K562 (cell line): ENCODE results near the gene ZNF544. TPM values are rescaled to one million over a fixed set of nuclear protein-coding genes. Genes with fewer than 3 reads are reported as not detected.
A peak's percentile ranks its signal among the peaks of the same experiment; 100 is the strongest.

ENCODE experiments used
- ARID4B ChIP-seq: sonication (generic); formaldehyde crosslinking; IDR thresholded peaks from 2 replicates; pipeline ENCODE4 v1.8.0; 2022; ENCODE audit warnings: mild to moderate bottlenecking, missing genetic modification reagents
- CBX1 ChIP-seq: sonication (generic); IDR thresholded peaks from 2 replicates; pipeline ENCODE4 v1.6.1; 2016; ENCODE audit warnings: antibody characterized with exemption, low read depth, mild to moderate bottlenecking
- CHD2 ChIP-seq: IDR thresholded peaks from 2 replicates; pipeline ENCODE4 v1.6.1; 2011; ENCODE audit warnings: low read depth, low read length
- FOS ChIP-seq: IDR thresholded peaks from 3 replicates; pipeline ENCODE4 v1.6.1; 2011; ENCODE audit not compliant: insufficient read length; ENCODE audit errors: extremely low read depth
- KDM1A ChIP-seq, 2 experiments: fragments of 450-650 bp; IDR thresholded peaks; 2 replicates each; pipeline ENCODE4 v1.6.1; 2016; ENCODE audit warnings: mild to moderate bottlenecking in 2 of 2
- MGA ChIP-seq: fragments of 450-650 bp; IDR thresholded peaks from 2 replicates; pipeline ENCODE4 v1.6.1; 2016; ENCODE audit warnings: mild to moderate bottlenecking, moderate library complexity
- MNT ChIP-seq, 2 experiments: fragments of 450-650 bp; conservative IDR thresholded peaks; 2 replicates each; pipeline ENCODE4 v1.6.1; 2017; ENCODE audit warnings: mild to moderate bottlenecking in 2 of 2, moderate library complexity in 2 of 2
- PRMT5 ChIP-seq: sonication (generic); formaldehyde crosslinking; IDR thresholded peaks from 2 replicates; pipeline ENCODE4 v1.5.0; 2020; ENCODE audit warnings: missing genetic modification reagents
- ZFP1 ChIP-seq: fragments of 450-650 bp; formaldehyde crosslinking; IDR thresholded peaks from 2 replicates; pipeline ENCODE4 v1.4.0; 2020; ENCODE audit warnings: mild to moderate bottlenecking, mixed read lengths
- polyA plus RNA-seq, 8 experiments: library from polyadenylated mRNA; depleted of rRNA in 4 of 8; stranded (reverse) in 5 of 8; unstranded in 3 of 8; fragments of >200 nt; fragmentation: Nextera tagmentation in 2 of 8; fragmentation: Illumina TruSeq in 1 of 8; extraction: Ambion mirVana in 2 of 8; extraction: Trizol in 1 of 8; gene quantifications; 2 replicates each; pipeline versions ENCODE4 v1.2.1 to v1.2.3, GENCODE V29; 2011 to 2014; ENCODE audit warnings: inconsistent platforms in 1 of 8, missing spikeins in 1 of 8
- total RNA-seq, 7 experiments: library from RNA; depleted of rRNA in 6 of 7; stranded (reverse); fragments of >200 nt in 6 of 7; fragmentation: Illumina TruSeq in 2 of 7; extraction: Trizol in 2 of 7; gene quantifications; 2 replicates each; pipeline versions ENCODE4 v1.2.1 to v1.2.3, GENCODE V29; 2011 to 2021; ENCODE audit warnings: low replicate concordance in 1 of 7

ZNF544 gene
- total and polyA plus RNA-seq, 9 of the 15 experiments (the other 6 are each of a cell fraction or from before 2014, with no cell fraction given): 23.6 to 59.0 (median 41.4) TPM

- TF ChIP-seq MGA: peak; percentile 78
- peak; percentile 72 for TF ChIP-seq CBX1
- TF ChIP-seq ARID4B (CRISPR knock-in tag): peak; percentile 77
- no peak for TF ChIP-seq KDM1A (IDR thresholded peaks at IDR 0.05)
- peak; percentile 41; the same call in 1 of the 2 replicates for TF ChIP-seq CHD2
- peak; percentile 24 for TF ChIP-seq FOS
- TF ChIP-seq PRMT5 (CRISPR knock-in tag): no peak
- peak; percentile 39 to 66 for TF ChIP-seq MNT (conservative IDR thresholded peaks at IDR 0.05)
- no peak for TF ChIP-seq ZFP1
Observed at GRCh38 chr19:58182989-58183816, 45.5 kb upstream of the ZNF544 start, which contains the start of gene ZNF274 (continued).
